HL-60 (cell line): ENCODE measurements around the gene SLC17A9.
"Not testable (repeated sequence)": the region's sequence is repeated elsewhere in the genome, so short reads cannot be mapped to it uniquely, and the experiment has no call there.

ENCODE experiments used
- DNase-seq, 2 experiments: peaks; one replicate each; pipeline ENCODE4 v3.0.0-alpha.2; 2010 to 2020; ENCODE audit warnings: low read depth in 1 of 2, low spot score in 1 of 2
- H3K27ac ChIP-seq: fragments of 250-450 bp; sonication (Bioruptor Pico); replicated peaks from 2 replicates; pipeline ENCODE4 v1.5.1; 2020; ENCODE audit warnings: mild to moderate bottlenecking, moderate library complexity
- H3K27me3 ChIP-seq: fragments of 250-450 bp; sonication (Bioruptor Pico); 2 replicates; pipeline ENCODE4 v1.5.1; 2021; ENCODE audit warnings: mild to moderate bottlenecking, moderate library complexity; ENCODE audit not compliant: insufficient read depth, poor library complexity, severe bottlenecking
- H3K4me3 ChIP-seq: replicated peaks from 2 replicates; pipeline ENCODE4 v1.5.1; 2011; ENCODE audit warnings: mild to moderate bottlenecking, control low read depth, low read length; ENCODE audit not compliant: insufficient read depth
- GABPA ChIP-seq: IDR thresholded peaks from 2 replicates; pipeline ENCODE4 v1.6.1; 2012; ENCODE audit warnings: low read depth
- POLR2AphosphoS5 ChIP-seq: IDR thresholded peaks from 2 replicates; pipeline ENCODE4 v1.6.1; 2012; ENCODE audit warnings: low read depth
- SPI1 ChIP-seq: IDR thresholded peaks from 2 replicates; pipeline ENCODE4 v1.6.1; 2012; ENCODE audit warnings: low read depth, mild to moderate bottlenecking, borderline replicate concordance
- TF ChIP-seq, protein P1 (sequence below): IDR thresholded peaks from one replicate; pipeline ENCODE4 v1.5.1; 2011; ENCODE audit warnings: low read length, control low read depth, inconsistent platforms; ENCODE audit not compliant: insufficient read depth
- TF ChIP-seq, protein P2 (sequence below): IDR thresholded peaks from 2 replicates; pipeline ENCODE4 v1.6.1; 2012; ENCODE audit warnings: low read depth; ENCODE audit not compliant: insufficient replicate concordance

Gene SLC17A9

DNA sequence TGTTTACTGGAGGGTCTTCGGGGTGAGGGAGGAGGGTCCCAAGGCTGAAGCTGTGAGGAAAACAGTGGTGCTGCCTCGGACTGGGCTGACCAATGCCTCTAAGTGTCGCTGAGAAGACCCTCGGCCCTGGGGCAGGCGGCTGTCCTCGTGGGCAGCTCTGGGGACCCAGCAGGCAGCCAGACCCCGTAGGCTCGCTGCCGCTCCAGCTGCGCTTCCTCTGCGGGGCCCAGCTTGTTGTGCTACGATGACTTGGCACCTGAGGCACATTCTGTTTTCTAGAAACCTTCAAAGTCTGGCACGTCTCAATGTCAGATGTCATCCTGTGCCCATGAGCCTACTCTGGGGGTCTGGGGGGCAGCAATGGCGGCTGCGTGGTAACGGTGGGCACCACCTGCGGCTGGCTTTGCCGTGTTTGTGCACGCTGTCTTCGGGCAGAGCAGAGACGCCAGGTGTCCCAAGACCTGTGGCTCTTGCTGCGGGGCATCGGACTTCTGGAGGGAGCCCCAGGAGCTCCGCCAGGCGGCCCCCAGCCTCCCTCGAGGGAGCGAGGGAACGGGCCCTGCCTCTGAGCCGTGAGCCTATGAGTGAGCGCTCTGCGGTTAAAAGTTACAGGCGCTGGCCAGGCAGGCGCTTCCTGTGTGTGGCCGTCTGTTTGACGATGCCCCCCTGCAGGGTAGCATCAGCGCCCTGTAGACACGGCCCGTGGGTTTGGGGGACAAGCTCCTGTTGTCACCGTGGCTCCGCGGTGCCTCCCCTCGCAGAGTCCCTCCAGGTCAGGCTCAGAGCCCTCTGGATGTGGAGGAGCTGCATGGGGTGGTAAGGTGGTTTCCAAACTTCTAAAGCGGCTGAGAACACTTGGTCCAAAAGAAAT, 6.8 kb downstream of the SLC17A9 start:
- DNase-seq, result peak in 1 of 2 experiments; percentile 55
- Histone ChIP-seq H3K27me3 (no peaks in the 10 kb centered on the region), H3K27ac (peak overlapping the region; percentile 11; the same call in 1 of the 2 replicates), H3K4me3 (no peak overlapping the region)
- TF ChIP-seq, protein P1, sequence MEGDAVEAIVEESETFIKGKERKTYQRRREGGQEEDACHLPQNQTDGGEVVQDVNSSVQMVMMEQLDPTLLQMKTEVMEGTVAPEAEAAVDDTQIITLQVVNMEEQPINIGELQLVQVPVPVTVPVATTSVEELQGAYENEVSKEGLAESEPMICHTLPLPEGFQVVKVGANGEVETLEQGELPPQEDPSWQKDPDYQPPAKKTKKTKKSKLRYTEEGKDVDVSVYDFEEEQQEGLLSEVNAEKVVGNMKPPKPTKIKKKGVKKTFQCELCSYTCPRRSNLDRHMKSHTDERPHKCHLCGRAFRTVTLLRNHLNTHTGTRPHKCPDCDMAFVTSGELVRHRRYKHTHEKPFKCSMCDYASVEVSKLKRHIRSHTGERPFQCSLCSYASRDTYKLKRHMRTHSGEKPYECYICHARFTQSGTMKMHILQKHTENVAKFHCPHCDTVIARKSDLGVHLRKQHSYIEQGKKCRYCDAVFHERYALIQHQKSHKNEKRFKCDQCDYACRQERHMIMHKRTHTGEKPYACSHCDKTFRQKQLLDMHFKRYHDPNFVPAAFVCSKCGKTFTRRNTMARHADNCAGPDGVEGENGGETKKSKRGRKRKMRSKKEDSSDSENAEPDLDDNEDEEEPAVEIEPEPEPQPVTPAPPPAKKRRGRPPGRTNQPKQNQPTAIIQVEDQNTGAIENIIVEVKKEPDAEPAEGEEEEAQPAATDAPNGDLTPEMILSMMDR, result no peak
- TF ChIP-seq, protein P2, sequence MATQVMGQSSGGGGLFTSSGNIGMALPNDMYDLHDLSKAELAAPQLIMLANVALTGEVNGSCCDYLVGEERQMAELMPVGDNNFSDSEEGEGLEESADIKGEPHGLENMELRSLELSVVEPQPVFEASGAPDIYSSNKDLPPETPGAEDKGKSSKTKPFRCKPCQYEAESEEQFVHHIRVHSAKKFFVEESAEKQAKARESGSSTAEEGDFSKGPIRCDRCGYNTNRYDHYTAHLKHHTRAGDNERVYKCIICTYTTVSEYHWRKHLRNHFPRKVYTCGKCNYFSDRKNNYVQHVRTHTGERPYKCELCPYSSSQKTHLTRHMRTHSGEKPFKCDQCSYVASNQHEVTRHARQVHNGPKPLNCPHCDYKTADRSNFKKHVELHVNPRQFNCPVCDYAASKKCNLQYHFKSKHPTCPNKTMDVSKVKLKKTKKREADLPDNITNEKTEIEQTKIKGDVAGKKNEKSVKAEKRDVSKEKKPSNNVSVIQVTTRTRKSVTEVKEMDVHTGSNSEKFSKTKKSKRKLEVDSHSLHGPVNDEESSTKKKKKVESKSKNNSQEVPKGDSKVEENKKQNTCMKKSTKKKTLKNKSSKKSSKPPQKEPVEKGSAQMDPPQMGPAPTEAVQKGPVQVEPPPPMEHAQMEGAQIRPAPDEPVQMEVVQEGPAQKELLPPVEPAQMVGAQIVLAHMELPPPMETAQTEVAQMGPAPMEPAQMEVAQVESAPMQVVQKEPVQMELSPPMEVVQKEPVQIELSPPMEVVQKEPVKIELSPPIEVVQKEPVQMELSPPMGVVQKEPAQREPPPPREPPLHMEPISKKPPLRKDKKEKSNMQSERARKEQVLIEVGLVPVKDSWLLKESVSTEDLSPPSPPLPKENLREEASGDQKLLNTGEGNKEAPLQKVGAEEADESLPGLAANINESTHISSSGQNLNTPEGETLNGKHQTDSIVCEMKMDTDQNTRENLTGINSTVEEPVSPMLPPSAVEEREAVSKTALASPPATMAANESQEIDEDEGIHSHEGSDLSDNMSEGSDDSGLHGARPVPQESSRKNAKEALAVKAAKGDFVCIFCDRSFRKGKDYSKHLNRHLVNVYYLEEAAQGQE, result no peak
- TF ChIP-seq SPI1 (no peak), POLR2AphosphoS5 (no peak), GABPA (no peak)

DNA sequence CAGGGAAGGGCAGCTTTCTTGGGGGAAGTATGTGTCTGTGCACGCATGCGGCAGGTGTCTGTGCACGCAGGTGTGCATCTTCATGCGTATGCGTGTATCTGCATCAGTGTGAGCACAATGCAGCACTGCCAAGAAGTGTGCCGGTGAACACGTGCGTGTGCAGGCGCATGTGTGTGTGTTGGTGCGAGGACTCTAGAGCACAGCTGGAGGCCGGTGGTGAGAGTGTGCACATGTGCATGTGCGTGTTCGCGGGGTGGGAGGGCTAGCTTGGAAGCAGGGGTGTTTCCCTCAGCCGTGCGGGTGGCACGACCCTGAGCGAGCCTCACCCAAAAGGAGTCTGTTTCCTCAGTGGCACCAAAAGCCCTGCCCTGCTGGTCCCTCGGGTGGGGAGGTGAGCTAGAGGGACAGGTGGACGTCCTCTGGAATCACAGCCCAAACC, 7.5 kb downstream of the SLC17A9 start:
- no peak for DNase-seq
- TF ChIP-seq SPI1 (no peak), POLR2AphosphoS5 (no peak), GABPA (no peak)
- TF ChIP-seq, protein P1, result no peak
- TF ChIP-seq, protein P2, result no peak
- Histone ChIP-seq H3K4me3 (no peak overlapping the region), H3K27me3 (no peaks in the 10 kb centered on the region), H3K27ac (no peak overlapping the region; the same call in 1 of the 2 replicates)

DNA sequence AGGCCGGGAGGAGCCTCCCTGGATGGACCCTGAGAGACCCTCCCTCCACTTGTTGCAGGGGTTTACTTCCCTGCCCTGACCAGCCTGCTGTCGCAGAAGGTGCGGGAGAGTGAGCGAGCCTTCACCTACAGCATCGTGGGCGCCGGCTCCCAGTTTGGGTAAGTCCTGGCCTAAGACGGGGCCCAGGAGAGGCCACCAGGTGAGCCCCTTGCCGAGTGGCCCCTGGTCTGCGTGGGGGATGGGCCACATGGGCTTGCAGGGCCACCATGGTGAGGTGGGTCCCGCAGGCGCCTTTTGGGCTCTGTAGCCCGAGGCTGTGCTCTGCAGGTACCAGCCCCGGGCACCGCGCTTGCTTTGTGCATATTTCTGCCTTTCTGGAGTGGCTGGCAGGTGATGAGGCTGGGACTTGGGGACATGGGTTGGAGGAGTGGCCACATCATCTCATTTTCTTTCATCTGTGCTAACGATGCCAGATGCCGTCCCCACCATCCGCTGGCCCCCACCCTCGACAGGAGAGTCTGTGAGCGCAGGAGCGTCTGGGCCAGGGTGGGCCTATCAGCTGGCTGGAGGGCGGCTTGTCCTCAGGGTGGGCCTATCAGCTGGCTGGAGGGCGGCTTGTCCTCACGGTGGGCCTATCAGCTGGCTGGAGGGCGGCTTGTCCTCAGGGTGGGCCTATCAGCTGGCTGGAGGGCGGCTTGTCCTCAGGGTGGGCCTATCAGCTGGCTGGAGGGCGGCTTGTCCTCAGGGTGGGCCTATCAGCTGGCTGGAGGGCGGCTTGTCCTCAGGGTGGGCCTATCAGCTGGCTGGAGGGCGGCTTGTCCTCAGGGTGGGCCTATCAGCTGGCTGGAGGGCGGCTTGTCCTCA, 8.2 kb downstream of the SLC17A9 start:
- DNase-seq, H3K27me3 ChIP-seq, H3K4me3 ChIP-seq, H3K27ac ChIP-seq: not testable (repeated sequence)

DNA sequence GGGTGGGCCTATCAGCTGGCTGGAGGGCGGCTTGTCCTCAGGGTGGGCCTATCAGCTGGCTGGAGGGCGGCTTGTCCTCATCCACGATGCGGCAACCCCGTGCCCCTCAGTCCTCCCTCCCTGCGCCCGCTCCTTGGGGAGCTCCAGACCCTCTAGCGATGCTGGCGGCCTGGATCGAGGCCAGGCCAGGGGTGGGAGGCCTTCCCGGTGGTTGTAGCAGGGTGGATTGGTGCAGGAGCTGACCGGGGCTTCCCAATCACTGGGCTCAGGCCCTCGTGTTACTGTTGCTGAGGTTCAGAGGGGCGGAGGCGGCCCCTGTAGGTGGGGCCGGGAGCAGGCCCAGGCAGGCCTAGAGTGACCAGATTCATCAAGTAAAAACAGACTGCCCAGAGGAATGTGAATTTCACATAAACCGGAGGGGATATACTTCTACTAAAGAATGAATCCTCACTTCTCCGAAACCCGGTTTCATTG, 8.8 kb downstream of the SLC17A9 start:
- no peak for TF ChIP-seq GABPA
- no peak for TF ChIP-seq SPI1
- TF ChIP-seq, protein P2, result no peak
- TF ChIP-seq POLR2AphosphoS5, result no peak
- TF ChIP-seq, protein P1, result no peak
- no peaks in the 10 kb centered on the region for H3K27me3 ChIP-seq
- H3K4me3 ChIP-seq, result no peak overlapping the region
- no peak for DNase-seq
- no peak overlapping the region for H3K27ac ChIP-seq
